Measurements from ENCODE around the gene RNF180. TPM values are rescaled to one million over a fixed set of nuclear protein-coding genes. Genes with fewer than 3 reads are reported as not detected.

RNF180 gene
- total RNA-seq, 1 donor from 2014 or later = 14.0 TPM

GRCh38 chr5:64156261-64156660, 9.4 kb upstream of the RNF180 start:
- no peak overlapping the region for H3K27ac ChIP-seq
- no peak overlapping the region for H3K4me3 ChIP-seq
- no peak for TF ChIP-seq CTCF (IDR thresholded peaks at IDR 0.05)
- peaks cover 6% of the 10 kb centered on the region for H3K9me3 ChIP-seq
- H3K36me3 ChIP-seq = no peaks in the 10 kb centered on the region
- H3K27me3 ChIP-seq = no peaks in the 10 kb centered on the region
- ATAC-seq (no peak), DNase-seq (no peak)
- intact Hi-C loops (cut with DNase I) = no loop called here
- no peaks in the 10 kb centered on the region for H3K4me1 ChIP-seq

GRCh38 chr5:64158827-64159226, 6.8 kb upstream of the RNF180 start:
- intact Hi-C loops (cut with DNase I) = no loop called here
- TF ChIP-seq CTCF (IDR thresholded peaks at IDR 0.05) = no peak
- Histone ChIP-seq H3K27ac (no peak overlapping the region), H3K27me3 (no peaks in the 10 kb centered on the region), H3K9me3 (peaks cover 2% of the 10 kb centered on the region), H3K4me1 (no peaks in the 10 kb centered on the region), H3K36me3 (no peaks in the 10 kb centered on the region), H3K4me3 (no peak overlapping the region)
- DNase-seq (no peak), ATAC-seq (no peak)

GRCh38 chr5:64160201-64160600, 5.4 kb upstream of the RNF180 start:
- Histone ChIP-seq H3K4me3 (no peak overlapping the region), H3K9me3 (no peaks in the 10 kb centered on the region), H3K4me1 (peaks cover 6% of the 10 kb centered on the region), H3K27ac (no peak overlapping the region), H3K27me3 (no peaks in the 10 kb centered on the region), H3K36me3 (no peaks in the 10 kb centered on the region)
- DNase-seq (no peak), ATAC-seq (no peak)
- TF ChIP-seq CTCF (IDR thresholded peaks at IDR 0.05) = no peak
- intact Hi-C loops (cut with DNase I) = no loop called here

GRCh38 chr5:64161420-64161819, 4.2 kb upstream of the RNF180 start:
- ATAC-seq = no peak
- no peaks in the 10 kb centered on the region for H3K9me3 ChIP-seq

GRCh38 chr5:64163135-64163534, 2.5 kb upstream of the RNF180 start:
- Histone ChIP-seq H3K36me3 (no peaks in the 10 kb centered on the region), H3K4me1 (peaks cover 6% of the 10 kb centered on the region), H3K4me3 (no peak overlapping the region), H3K27ac (no peak overlapping the region), H3K9me3 (no peaks in the 10 kb centered on the region), H3K27me3 (no peaks in the 10 kb centered on the region)
- DNase-seq (no peak), ATAC-seq (no peak)
- TF ChIP-seq CTCF (IDR thresholded peaks at IDR 0.05) = no peak
- intact Hi-C loops (cut with DNase I) = no loop called here

More at GRCh38 chr5:64161420-64161819, 4.2 kb upstream of the RNF180 start:
- Histone ChIP-seq H3K4me1 (peaks cover 6% of the 10 kb centered on the region), H3K36me3 (no peaks in the 10 kb centered on the region), H3K27me3 (no peaks in the 10 kb centered on the region), H3K27ac (no peak overlapping the region), H3K4me3 (no peak overlapping the region)
- intact Hi-C loops (cut with DNase I) = no loop called here
- no peak for TF ChIP-seq CTCF (IDR thresholded peaks at IDR 0.05)
- DNase-seq = no peak

GRCh38 chr5:64163746-64164145, 1.9 kb upstream of the RNF180 start:
- no peaks in the 10 kb centered on the region for H3K9me3 ChIP-seq
- no peaks in the 10 kb centered on the region for H3K36me3 ChIP-seq
- H3K27ac ChIP-seq = no peak overlapping the region
- intact Hi-C loops (cut with DNase I) = no loop called here
- ATAC-seq (no peak), DNase-seq (no peak)
- H3K4me3 ChIP-seq = no peak overlapping the region
- H3K4me1 ChIP-seq = peaks cover 6% of the 10 kb centered on the region
- no peak for TF ChIP-seq CTCF (IDR thresholded peaks at IDR 0.05)
- H3K27me3 ChIP-seq = no peaks in the 10 kb centered on the region
